ENCODE data around the gene UXT. TPM values are rescaled to one million over a fixed set of nuclear protein-coding genes. Genes with fewer than 3 reads are reported as not detected.
A peak's percentile ranks its signal among the peaks of the same experiment; 100 is the strongest.

Gene UXT
- total and polyA plus RNA-seq, 2 of the 4 experiments (the other 2 are of a cell fraction), result 106 to 164 TPM

- in situ Hi-C loops (cut with MboI; ENCODE audit: low sequenced_read_pairs) (loop anchor here (5.0 to 25.0 kb wide), 2 partner anchors 86 to 436 kb away; partner anchors contain the start of genes ARAF and CDK16), intact Hi-C loops (cut with micrococcal nuclease) (no loop called here), dilution Hi-C loops (cut with HindIII; ENCODE audit: low sequenced_read_pairs, unreplicated experiment) (no loop called here)
- peaks cover 4% of the 10 kb centered on the region; the same call in 1 of the 2 replicates for H3K36me3 ChIP-seq (ENCODE audit: control insufficient read depth, insufficient read depth, low read length)
- BruUV-seq (replicated peaks), result no TSS peak
- peak; percentile 11 for ATAC-seq (ENCODE audit: low read depth)
- WGBS, 2 experiments (ENCODE audit: extremely low coverage in 2 of 2, insufficient read length in 1 of 2), result no CpG with 5 or more reads among the region's 2 CpGs
- H2BK20ac ChIP-seq (ENCODE audit: low read depth, low read length), result no peak overlapping the region
- DNase-seq, result peak; percentile 67
- H3K4me1 ChIP-seq (ENCODE audit: control insufficient read depth, insufficient read depth, low read length), result peaks cover 7% of the 10 kb centered on the region
- ChIA-PET CTCF (no interaction called here), POLR2A (ENCODE audit: unreplicated experiment) (no interaction called here)
- no peak overlapping the region for H2BK15ac ChIP-seq (ENCODE audit: low read depth, low read length)
- no peak overlapping the region for H3K9ac ChIP-seq (ENCODE audit: low read depth, low read length)
- TF ChIP-seq MAZ (IDR thresholded peaks at IDR 0.05; ENCODE audit: borderline replicate concordance, low read depth, low read length) (no peak), RFX5 (IDR thresholded peaks at IDR 0.05; ENCODE audit: low read depth, low read length) (no peak), RCOR1 (IDR thresholded peaks at IDR 0.05; ENCODE audit: insufficient replicate concordance, low read length) (no peak), USF2 (IDR thresholded peaks at IDR 0.05; ENCODE audit: low read depth, low read length) (no peak), FOS (IDR thresholded peaks at IDR 0.05; ENCODE audit: low read depth, low read length) (no peak), SMC3 (IDR thresholded peaks at IDR 0.05; ENCODE audit: low read depth, low read length) (no peak), NFE2L2 (IDR thresholded peaks at IDR 0.05; ENCODE audit: low read depth, low read length) (no peak), MAFK (IDR thresholded peaks at IDR 0.05; ENCODE audit: low read depth, low read length) (no peak), MXI1 (IDR thresholded peaks at IDR 0.05; ENCODE audit: borderline replicate concordance, low read depth, low read length) (no peak), RAD21 (IDR thresholded peaks at IDR 0.05; ENCODE audit: low read length) (no peak), CHD1 (IDR thresholded peaks at IDR 0.05; ENCODE audit: low read depth, low read length) (no peak), BHLHE40 (IDR thresholded peaks at IDR 0.05; ENCODE audit: low read depth, low read length) (no peak; the same call in 1 of the 2 replicates), CEBPB (IDR thresholded peaks at IDR 0.05; ENCODE audit: low read depth, low read length) (no peak), POLR2A (IDR thresholded peaks at IDR 0.05; ENCODE audit: low read depth, low read length) (no peak), ELK1 (IDR thresholded peaks at IDR 0.05; ENCODE audit: borderline replicate concordance, low read depth, low read length) (no peak)
- TF ChIP-seq, protein P1, sequence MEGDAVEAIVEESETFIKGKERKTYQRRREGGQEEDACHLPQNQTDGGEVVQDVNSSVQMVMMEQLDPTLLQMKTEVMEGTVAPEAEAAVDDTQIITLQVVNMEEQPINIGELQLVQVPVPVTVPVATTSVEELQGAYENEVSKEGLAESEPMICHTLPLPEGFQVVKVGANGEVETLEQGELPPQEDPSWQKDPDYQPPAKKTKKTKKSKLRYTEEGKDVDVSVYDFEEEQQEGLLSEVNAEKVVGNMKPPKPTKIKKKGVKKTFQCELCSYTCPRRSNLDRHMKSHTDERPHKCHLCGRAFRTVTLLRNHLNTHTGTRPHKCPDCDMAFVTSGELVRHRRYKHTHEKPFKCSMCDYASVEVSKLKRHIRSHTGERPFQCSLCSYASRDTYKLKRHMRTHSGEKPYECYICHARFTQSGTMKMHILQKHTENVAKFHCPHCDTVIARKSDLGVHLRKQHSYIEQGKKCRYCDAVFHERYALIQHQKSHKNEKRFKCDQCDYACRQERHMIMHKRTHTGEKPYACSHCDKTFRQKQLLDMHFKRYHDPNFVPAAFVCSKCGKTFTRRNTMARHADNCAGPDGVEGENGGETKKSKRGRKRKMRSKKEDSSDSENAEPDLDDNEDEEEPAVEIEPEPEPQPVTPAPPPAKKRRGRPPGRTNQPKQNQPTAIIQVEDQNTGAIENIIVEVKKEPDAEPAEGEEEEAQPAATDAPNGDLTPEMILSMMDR (conservative IDR thresholded peaks at IDR 0.05; ENCODE audit: low read depth, low read length), result no peak
- no peak overlapping the region for H3K4me3 ChIP-seq (ENCODE audit: insufficient read depth, low read depth, low read length)
- H3K9me3 ChIP-seq (ENCODE audit: control insufficient read depth, insufficient read depth, low read length), result no peaks in the 10 kb centered on the region
- peak overlapping the region; percentile 82; the same call in 1 of the 2 replicates for H3K4ac ChIP-seq (ENCODE audit: low read depth, low read length)
- peak overlapping the region; percentile 83 for H3K4me2 ChIP-seq (ENCODE audit: low read depth, low read length)
- H4K5ac ChIP-seq (ENCODE audit: low read depth, low read length), result no peak overlapping the region
- peak overlapping the region; percentile 16; the same call in 1 of the 2 replicates for H2BK120ac ChIP-seq (ENCODE audit: low read depth, low read length)
- peaks cover 23% of the 10 kb centered on the region for H4K20me1 ChIP-seq (ENCODE audit: insufficient read depth, low read length)
- H3K27ac ChIP-seq (ENCODE audit: insufficient read depth, low read length), result peak overlapping the region; percentile 84; the same call in 1 of the 2 replicates
- H2AK5ac ChIP-seq (ENCODE audit: low read depth, low read length), result no peak overlapping the region
- peak overlapping the region in 1 of 2 experiments; percentile 75; a peak in 1 of 4 replicates for H4K8ac ChIP-seq (ENCODE audit: low read depth in 2 of 2, low read length in 2 of 2)
- H2BK5ac ChIP-seq (ENCODE audit: low read depth, low read length, poor library complexity, severe bottlenecking), result peak overlapping the region; percentile 79
- peak overlapping the region; percentile 27 for H3K14ac ChIP-seq (replicated peaks; ENCODE audit: low read depth, low read length)
- H3K18ac ChIP-seq (ENCODE audit: low read depth, low read length), result no peak overlapping the region
- H3K56ac ChIP-seq (ENCODE audit: extremely low read depth, insufficient read depth, low read length), result no peak overlapping the region
- H4K91ac ChIP-seq (ENCODE audit: insufficient read depth, low read depth, low read length), result no peak overlapping the region
- H3K23ac ChIP-seq (ENCODE audit: low read depth, low read length), result no peak overlapping the region
- H2AFZ ChIP-seq (replicated peaks; ENCODE audit: low read length, poor library complexity), result no peak overlapping the region
- H2AK9ac ChIP-seq (replicated peaks; ENCODE audit: low read depth, low read length, poor library complexity), result no peak overlapping the region
- H3K79me1 ChIP-seq (ENCODE audit: low read depth in 1 of 2, low read length in 2 of 2), result peaks cover 0 to 38% of the 10 kb centered on the region in 2 experiments; a peak in 3 of 4 replicates
- H3K9me1 ChIP-seq (ENCODE audit: insufficient read depth, low read length), result 0 out of 2 replicates have a peak, but pooled peaks cover 2% of the 10 kb centered on the region
- no peaks in the 10 kb centered on the region for H3K27me3 ChIP-seq (ENCODE audit: control insufficient read depth, insufficient read depth, low read length)
These were observed 10.6 kb downstream of the UXT start for GRCh38 chrX:47648376-47648775.

Measured in IMR-90 (cell line).